Anterior cingulate cortex (tissue), 58 donors: ENCODE results near the gene CAMK2D.
A peak's percentile ranks its signal among the peaks of the same experiment; 100 is the strongest.

ENCODE experiments used
- DNase-seq, 58 donors: peaks; one replicate each; lab custom pipeline; 2025; lab: John Stamatoyannopoulos, UW

The CAMK2D gene

GRCh38 chr4:113455061-113455460 is 306.5 kb downstream of the CAMK2D start:
- DNase-seq = no peak

- DNase-seq = peak in 4 of 58 donors; percentile 1 to 18 (median 6)
Observed at GRCh38 chr4:113452868-113453620, 308.5 kb downstream of the CAMK2D start.

GRCh38 chr4:113452152-113452551 is 309.4 kb downstream of the CAMK2D start:
- no peak for DNase-seq

- DNase-seq = no peak
Observed at GRCh38 chr4:113450295-113451080, 311.1 kb downstream of the CAMK2D start.

- no peak for DNase-seq
Observed at GRCh38 chr4:113449410-113449974, 312.0 kb downstream of the CAMK2D start.

- DNase-seq = no peak
Observed at GRCh38 chr4:113447769-113448168, 313.8 kb downstream of the CAMK2D start.

- DNase-seq = no peak
Observed at GRCh38 chr4:113447061-113447460, 314.5 kb downstream of the CAMK2D start.

GRCh38 chr4:113446019-113446418 is 315.5 kb downstream of the CAMK2D start:
- DNase-seq = no peak

- no peak for DNase-seq
Observed at GRCh38 chr4:113445286-113445685, 316.3 kb downstream of the CAMK2D start.

- no peak for DNase-seq
Observed at GRCh38 chr4:113444386-113444785, 317.2 kb downstream of the CAMK2D start.

GRCh38 chr4:113442826-113443225 is 318.7 kb downstream of the CAMK2D start:
- no peak for DNase-seq

GRCh38 chr4:113440371-113440770 is 321.2 kb downstream of the CAMK2D start:
- DNase-seq = no peak

GRCh38 chr4:113438596-113438995 is 322.9 kb downstream of the CAMK2D start:
- DNase-seq = no peak

GRCh38 chr4:113437129-113437528 is 324.4 kb downstream of the CAMK2D start:
- DNase-seq = no peak

GRCh38 chr4:113436360-113436759 is 325.2 kb downstream of the CAMK2D start:
- DNase-seq = no peak

GRCh38 chr4:113435893-113436292 is 325.6 kb downstream of the CAMK2D start:
- DNase-seq = peak in 12 of 58 donors; percentile 3 to 57 (median 16)

- DNase-seq = no peak
Observed at GRCh38 chr4:113434247-113434587, 327.3 kb downstream of the CAMK2D start.

- DNase-seq = no peak
Observed at GRCh38 chr4:113433536-113434246, 327.8 kb downstream of the CAMK2D start.

- no peak for DNase-seq
Observed at GRCh38 chr4:113433116-113433515, 328.4 kb downstream of the CAMK2D start.

GRCh38 chr4:113423631-113424030 is 337.9 kb downstream of the CAMK2D start:
- no peak for DNase-seq

- DNase-seq = no peak
Observed at GRCh38 chr4:113420938-113421337, 340.6 kb downstream of the CAMK2D start.
